ENCODE measurements around the gene HECW1.

The HECW1 gene

DNA sequence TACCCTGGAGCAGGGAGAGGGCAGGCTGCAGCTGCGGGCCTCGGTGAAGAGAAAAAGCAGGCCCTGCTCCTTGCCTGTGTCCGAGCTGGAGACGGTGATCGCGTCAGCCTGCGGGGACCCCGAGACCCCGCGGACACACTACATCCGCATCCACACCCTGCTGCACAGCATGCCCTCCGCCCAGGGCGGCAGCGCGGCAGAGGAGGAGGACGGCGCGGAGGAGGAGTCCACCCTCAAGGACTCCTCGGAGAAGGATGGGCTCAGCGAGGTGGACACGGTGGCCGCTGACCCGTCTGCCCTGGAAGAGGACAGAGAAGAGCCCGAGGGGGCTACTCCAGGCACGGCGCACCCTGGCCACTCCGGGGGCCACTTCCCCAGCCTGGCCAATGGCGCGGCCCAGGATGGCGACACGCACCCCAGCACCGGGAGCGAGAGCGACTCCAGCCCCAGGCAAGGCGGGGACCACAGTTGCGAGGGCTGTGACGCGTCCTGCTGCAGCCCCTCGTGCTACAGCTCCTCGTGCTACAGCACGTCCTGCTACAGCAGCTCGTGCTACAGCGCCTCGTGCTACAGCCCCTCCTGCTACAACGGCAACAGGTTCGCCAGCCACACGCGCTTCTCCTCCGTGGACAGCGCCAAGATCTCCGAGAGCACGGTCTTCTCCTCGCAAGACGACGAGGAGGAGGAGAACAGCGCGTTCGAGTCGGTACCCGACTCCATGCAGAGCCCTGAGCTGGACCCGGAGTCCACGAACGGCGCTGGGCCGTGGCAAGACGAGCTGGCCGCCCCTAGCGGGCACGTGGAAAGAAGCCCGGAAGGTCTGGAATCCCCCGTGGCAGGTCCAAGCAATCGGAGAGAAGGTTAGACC lies 332.5 kb downstream of the HECW1 start:
- no peak for DNase-seq

- DNase-seq = no peak
Observed at GRCh38 chr7:43449577-43449976, 337.1 kb downstream of the HECW1 start.

DNA sequence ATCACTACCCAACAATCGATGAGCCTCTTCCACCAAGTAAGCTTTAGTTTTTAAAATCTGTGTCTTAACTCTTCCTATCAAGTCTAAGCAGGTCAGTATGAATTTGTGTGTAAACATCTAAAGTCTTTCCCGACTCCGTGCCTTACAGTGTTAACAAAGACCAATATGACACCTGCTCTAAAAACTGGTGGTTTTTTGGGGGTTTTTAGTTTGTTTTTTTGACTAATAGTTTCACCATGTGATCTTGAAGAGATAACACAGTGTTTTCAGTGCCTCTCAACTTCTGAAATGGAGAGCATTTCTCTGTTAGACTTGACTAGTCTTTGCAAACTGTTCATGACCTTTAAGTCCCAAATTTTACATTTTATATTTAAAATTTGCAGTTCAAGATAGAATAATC lies 338.4 kb downstream of the HECW1 start:
- DNase-seq = no peak

- DNase-seq = no peak
Observed at GRCh38 chr7:43454936-43455518, 342.6 kb downstream of the HECW1 start.

DNA sequence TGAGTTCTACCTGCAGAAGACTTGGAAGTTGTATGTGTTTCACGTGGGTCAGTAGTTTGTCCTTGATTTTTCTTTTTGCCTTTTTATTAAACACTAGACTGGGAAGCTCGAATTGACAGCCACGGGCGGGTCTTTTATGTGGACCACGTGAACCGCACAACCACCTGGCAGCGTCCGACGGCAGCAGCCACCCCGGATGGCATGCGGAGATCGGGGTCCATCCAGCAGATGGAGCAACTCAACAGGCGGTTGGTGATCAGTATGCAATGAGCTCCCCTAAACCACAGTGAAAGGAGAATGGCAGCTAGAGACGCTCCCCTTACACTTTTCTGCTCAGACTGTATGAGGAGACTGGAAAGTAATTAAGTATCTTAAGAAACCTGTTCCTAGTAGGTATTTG lies 343.8 kb downstream of the HECW1 start:
- DNase-seq = no peak

DNA sequence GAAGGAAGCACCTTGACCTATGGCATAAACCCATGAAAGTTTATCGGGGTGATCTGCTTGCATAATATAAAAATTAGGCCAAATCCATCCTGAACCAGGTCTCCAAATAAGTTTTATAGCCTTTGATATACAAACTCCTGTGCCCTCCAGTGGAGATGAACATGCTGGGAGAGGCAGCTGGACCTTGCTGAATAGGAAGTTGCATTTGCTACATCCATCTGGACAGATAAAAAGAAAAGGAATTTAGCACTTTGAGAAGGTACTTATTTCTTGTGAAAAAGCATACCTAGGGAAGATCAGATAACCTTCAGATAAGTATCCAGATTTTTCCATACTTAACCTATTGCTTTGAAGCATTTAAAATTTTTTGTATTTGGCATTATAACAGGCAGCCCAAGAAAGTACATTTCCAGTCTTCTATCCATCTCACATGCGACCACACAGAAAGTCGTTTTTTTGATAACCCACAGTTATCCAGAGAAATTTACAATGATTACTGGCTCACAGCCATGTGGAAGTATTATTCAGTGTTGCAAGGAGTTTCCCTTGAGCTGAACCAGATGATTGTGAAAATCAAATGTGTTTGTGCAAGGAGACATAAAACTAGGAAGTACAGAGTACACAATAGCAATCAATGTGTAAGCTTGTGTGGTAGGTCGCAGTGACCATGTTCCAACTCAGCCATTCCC lies 346.0 kb downstream of the HECW1 start:
- no peak for DNase-seq

DNA sequence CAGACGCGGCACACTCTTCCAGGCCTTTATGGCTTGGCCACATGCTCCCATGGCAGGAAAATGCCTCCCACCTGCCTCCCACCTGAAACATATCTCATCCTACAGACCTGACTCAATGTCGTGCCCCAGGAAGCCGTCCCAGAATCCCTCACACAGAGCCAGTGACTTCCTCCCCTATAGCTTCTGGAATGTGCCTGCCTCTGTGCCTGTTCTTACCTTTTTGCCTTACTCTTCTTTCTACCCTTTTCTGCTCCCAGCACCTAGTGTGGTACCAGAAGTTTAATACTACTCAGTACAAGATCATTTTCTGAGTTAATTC lies 346.5 kb downstream of the HECW1 start:
- DNase-seq = no peak

- DNase-seq = no peak
Observed at GRCh38 chr7:43460733-43461348, 348.4 kb downstream of the HECW1 start.

DNA sequence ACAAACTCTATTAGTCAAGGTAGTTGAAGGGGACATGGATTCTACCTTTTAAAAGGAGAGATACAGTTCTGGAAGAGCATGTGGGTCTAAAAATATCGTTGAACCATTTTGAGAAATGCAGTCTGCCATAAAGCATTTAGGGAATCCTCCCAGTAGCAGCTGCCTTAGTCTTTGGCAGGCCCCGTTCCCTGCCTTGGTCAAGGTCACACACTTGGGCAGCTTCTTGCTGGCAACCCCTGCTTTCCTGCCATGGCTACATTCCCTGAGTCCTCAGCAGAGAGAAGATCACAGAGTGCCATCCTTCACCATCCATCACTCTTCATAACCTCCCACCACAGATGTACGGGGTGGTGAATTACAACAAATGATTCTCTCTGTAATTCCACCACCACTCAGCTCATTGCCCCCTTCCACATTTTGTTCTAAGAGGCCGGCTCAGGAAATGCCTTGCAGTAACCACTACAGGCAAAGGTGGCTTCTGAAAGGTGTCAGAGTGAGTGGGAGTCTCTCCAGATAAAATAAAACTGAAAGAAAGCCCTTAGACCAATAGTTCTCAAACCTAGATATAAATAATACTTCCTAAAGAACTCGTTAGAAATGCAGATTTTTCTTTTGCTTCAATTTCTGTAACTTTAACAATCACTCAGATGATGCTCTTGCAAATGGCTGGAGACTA lies 349.0 kb downstream of the HECW1 start:
- no peak for DNase-seq

DNA sequence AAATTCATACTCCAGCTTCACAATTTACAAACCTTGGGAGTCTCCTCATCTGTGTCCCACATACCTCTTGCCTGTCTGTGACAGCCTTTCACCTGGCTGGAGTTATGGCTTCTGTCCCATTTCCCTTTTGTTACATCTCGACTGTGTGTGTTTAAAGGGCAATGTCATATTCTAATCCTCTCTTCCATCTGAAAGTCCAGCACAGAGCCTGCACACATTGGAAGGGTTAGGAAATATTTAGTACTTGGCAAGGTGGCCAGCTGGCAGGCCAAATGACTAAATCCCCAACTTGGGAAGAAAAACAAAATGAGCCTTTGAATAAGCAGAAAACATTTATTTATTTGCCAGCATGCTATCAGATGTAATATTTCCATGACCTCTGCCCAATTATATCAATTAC lies 350.4 kb downstream of the HECW1 start:
- DNase-seq = no peak

GRCh38 chr7:43463401-43463980 lies 351.0 kb downstream of the HECW1 start:
- DNase-seq = no peak

- DNase-seq = no peak
Observed at GRCh38 chr7:43465581-43466554, 353.4 kb downstream of the HECW1 start.

GRCh38 chr7:43467406-43467805 lies 355.0 kb downstream of the HECW1 start:
- DNase-seq = no peak

DNA sequence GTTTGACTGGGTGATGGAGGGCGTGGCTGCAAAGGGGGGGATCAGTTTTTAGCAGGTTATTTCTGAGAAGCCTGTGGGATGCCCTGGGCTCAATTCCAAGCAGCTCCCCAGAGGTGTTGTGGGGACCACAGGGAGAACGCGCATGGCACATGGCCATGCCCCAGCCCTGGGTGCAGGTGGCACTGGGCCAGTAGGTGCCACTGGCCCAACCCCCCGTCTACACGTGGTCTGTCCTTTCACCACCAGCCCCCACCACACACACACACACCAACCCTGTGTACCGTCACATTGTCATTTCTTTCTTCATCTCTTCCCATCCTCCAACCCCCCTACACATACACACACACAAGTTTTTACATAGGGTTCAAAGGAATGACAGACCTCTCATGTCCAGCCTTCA lies 355.4 kb downstream of the HECW1 start:
- no peak for DNase-seq

GRCh38 chr7:43469051-43469450 lies 356.6 kb downstream of the HECW1 start:
- no peak for DNase-seq

DNA sequence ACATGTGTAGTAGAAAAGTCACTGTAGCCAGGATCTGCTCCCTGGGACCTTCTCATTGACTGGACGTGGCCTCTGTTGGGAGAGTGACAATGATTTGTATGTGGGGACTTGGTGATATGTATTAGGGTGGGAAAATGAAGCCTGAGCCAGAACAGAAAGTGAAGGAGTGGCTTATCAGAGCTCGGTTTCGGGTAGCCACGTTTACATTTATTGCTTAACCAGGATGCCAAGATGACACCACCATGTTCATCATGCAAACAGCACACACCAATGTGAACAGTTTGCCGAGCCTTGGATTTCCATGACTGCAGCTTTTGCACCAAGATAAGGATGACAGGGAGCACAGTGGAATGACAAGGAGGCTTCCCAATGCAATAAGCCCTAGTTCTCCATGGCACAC lies 357.7 kb downstream of the HECW1 start:
- no peak for DNase-seq

- DNase-seq = no peak
Observed at GRCh38 chr7:43475983-43476382, 363.5 kb downstream of the HECW1 start.

- DNase-seq = no peak
Observed at GRCh38 chr7:43476896-43477295, 364.4 kb downstream of the HECW1 start.

DNA sequence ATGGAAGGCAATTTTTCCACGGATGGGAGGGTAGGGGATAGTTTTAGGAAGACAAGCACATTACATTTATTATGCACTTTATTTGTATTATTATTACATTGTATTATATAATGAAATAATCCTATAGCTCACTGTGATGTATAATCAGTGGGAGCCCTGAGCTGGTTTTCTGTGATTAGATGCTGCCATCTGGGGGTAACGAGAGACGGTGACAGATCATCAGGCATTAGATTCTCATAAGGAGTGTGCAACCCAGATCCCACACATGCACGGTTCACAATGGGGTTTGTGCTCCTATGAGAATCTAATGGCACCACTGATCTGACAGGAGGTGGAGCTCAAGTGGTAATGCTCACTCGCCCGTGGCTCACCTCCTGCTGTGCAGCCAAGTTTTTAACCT lies 366.6 kb downstream of the HECW1 start:
- DNase-seq = no peak

GRCh38 chr7:43479543-43479942 lies 367.1 kb downstream of the HECW1 start:
- DNase-seq = no peak

DNA sequence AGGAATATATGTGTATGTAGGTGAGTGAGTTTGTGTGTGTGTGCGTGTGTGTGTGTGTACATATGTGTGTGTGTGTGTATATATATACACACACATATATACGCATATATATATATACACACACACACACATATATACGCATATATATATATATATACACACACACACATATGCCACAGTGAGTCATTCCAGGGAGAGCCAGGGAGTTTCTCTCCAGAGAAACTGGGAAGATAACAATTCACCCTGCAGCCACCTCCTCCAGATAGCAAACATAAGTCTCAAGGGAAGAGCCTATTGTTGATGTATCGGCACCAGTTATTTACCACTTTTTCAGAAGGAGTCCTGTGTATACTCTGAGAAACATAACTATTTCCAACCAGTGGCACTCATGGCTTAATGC lies 368.1 kb downstream of the HECW1 start:
- no peak for DNase-seq
